PC-3 (cell line): ENCODE measurements around the gene RNF26.

Experiments
- CTCF ChIP-seq: fragments of 300-600 bp; sonication (generic); conservative IDR thresholded peaks from 2 replicates; pipeline ENCODE4 v1.5.1; 2017; ENCODE audit warnings: antibody characterized with exemption, low read depth, mild to moderate bottlenecking, low read length
- EZH2phosphoT487 ChIP-seq: fragments of 300-600 bp; sonication (generic); IDR thresholded peaks from 2 replicates; pipeline ENCODE4 v1.6.1; 2018; ENCODE audit warnings: mild to moderate bottlenecking, antibody characterized with exemption, low read length, borderline replicate concordance

GRCh38 chr11:119320240-119320775, 14.0 kb upstream of the RNF26 start:
- no peak for TF ChIP-seq CTCF
- TF ChIP-seq EZH2phosphoT487: no peak
